ENCODE data around the gene PIK3AP1.
A peak's percentile ranks its signal among the peaks of the same experiment; 100 is the strongest.

PIK3AP1 gene

DNA sequence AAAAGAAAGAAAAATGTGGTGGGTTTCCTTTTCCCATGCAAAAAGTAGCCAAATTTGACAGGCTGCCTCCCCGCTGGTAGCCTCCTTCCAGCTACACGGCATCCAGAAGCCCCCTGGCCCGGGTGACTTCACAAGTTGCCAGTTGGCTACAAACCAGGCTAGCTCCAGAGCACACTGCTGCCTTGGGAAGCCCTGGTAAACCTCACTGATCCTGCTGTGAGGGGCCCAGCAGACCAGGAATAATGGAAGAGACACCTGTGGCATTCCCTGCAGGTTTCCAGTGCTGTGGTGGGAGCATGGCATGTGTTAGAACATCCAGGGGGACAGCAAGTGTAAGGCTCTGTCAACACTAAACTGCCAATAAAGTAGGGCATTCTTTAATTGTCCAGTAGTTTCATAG, 77.8 kb downstream of the PIK3AP1 start:
- DNase-seq (ENCODE audit: low spot score): no peak

DNA sequence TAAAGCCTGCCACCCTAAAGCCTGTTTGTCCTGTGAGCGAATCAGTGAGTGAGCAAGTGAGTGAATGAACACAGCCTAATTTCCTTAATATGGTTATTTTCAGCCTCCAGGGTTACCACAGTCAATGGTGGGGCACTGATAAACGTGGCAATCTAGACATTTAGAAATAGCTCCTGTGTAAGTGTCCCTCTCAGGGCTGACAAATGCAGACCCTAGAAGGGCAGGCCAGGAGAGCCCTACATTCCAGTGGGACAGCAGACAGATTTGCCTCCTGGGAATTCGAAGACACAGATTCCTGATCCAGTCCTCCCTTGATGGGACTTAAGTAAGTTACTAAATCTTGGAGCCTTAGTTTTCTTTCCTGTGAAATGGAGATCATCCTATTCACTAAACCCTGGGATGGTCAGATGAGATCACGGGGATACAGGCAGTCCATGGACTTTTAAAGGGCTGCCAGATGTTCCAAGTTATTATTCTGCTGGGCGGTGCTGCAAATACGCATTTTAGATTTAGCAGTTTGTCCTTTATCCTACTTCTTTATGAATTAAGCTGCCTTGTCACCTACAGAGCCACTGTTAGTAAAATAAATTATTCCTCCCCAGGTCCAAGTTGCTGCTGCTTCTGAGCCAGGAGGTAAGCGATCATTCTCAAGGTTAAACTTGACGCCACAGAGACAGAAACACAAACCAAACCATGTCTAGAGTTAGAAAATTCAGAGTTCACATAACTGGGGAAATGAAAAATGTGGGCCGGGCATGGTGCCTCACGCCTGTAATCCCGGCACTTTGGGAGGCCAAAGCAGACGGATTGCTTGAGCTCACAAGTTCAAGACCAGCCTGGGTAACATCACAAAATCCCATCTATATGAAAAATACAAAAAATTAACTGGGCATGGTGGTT, 78.7 kb downstream of the PIK3AP1 start:
- no peak for DNase-seq (ENCODE audit: low spot score)

- no peak for DNase-seq (ENCODE audit: low spot score)
These were observed 80.4 kb downstream of the PIK3AP1 start for GRCh38 chr10:96639899-96640298.

- DNase-seq (ENCODE audit: low spot score): no peak
These were observed 81.6 kb downstream of the PIK3AP1 start for GRCh38 chr10:96638696-96639095.

DNA sequence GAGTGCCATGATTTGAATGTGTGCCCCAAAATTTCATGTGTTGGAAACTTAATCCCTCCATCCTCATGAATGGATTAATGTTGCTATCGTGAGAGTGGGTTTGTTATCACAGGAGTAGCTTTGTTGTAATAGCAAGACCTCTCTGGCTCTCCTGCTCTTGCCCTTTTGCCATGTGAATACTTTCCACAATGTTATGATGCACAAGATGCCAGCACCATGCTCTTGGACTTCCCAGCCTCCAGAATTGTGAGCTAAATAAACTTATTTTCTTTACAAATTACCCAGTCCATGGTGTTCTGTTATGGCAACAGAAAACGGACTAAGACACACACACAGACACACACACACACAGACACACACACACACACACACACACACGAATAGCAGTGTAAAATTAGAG, 82.2 kb downstream of the PIK3AP1 start:
- DNase-seq (ENCODE audit: low spot score): no peak

DNA sequence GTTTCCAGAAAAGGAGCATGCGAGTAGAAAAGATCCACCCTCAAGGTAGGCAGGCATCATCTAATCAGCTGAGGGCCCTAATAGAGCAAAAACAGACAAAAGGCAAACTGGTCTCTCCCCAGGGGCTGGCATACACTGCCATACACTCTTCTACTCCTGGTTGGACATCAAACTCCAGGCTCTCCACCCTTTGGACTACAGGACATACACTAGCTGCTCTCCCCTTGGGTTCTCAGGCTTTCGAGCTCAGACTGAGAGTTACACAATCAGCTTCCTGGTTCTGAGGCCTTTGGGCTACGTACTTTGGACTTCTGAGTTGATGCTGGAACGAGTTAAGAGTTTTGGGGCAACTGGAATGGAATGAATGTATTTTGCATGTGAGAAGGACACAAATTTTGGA, 82.6 kb downstream of the PIK3AP1 start:
- no peak for DNase-seq (ENCODE audit: low spot score)

DNA sequence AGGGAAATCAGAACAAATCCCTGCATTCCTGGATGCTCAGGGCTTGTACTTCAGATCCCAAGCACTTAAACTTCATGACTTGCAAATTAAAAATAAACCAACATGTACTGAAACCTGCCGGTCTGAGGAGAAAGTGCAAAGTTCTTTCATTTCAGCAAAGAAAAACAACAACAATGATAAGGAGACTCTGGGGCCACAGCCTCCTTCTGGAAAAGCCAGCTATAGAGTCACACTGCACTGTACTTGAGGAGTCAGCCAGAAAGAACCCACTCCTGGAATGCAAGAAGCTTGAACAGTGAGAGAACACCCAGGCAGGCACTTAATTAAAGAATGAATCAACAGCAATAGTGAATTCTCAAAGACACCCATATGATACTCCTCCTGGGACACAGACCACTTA, 83.8 kb downstream of the PIK3AP1 start:
- no peak for DNase-seq (ENCODE audit: low spot score)

GRCh38 chr10:96632974-96633710, 87.2 kb downstream of the PIK3AP1 start:
- no peak for DNase-seq (ENCODE audit: low spot score)

GRCh38 chr10:96627292-96627691, 93.0 kb downstream of the PIK3AP1 start:
- no peak for DNase-seq (ENCODE audit: low spot score)

DNA sequence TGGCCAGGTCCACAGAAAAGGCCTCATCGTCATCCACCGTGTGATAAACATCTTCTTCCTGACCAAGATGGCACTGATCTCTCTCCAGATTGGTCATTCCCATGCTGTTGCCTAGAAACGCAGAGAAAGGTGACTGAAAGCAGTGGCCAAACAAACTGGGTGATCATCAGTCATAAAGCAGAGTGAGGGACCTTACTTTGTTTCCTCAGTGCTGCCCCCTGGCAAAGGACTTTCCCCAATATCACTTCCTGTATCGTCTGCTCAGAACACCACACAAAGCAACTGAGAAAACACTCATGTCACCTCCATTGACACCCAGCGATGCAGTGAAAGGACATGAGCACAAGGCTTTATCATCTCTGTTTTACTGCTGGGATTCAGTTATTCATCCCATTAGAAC, 93.5 kb downstream of the PIK3AP1 start:
- DNase-seq (ENCODE audit: low spot score): peak; percentile 48

- DNase-seq (ENCODE audit: low spot score): no peak
These were observed 95.1 kb downstream of the PIK3AP1 start for GRCh38 chr10:96625173-96625572.

DNA sequence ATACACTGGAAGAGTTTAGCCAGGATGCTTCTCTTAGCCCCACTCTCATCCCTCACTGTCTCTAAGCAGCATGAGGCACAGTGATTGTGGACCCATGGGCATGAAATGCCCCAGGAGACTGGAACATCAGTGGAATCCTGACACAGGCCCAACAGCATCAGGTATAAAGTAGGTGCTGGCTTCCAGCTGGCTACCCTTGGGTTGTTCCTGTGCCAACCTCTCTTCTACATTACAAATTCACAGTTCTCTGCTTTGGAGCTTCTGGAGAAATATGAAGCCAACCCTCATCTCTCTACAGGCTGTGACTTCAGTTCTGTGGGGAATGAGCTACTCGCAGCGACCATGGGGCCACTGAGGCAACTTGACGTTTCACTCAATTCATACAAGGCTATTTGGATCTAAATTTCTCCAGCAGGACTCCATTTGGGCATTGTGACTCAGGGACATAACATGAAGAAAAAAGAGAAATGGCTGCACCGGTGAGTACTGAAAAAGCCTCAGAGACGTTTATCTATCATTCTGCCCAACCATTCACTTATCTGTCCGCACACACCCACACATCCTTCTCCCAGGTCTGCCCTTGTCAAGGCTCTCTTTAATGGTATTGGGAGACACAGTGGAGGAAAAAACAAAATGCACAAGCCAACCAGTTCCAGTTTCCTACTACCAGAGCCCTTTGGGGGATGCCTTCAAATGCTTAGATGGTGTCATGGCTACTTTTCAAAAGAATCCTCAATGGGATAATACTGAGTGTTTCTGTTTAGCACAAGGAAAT, 98.1 kb downstream of the PIK3AP1 start:
- DNase-seq (ENCODE audit: low spot score): peak; percentile 85

- DNase-seq (ENCODE audit: low spot score): peak; percentile 83
These were observed 100.2 kb downstream of the PIK3AP1 start for GRCh38 chr10:96619796-96620773.

DNA sequence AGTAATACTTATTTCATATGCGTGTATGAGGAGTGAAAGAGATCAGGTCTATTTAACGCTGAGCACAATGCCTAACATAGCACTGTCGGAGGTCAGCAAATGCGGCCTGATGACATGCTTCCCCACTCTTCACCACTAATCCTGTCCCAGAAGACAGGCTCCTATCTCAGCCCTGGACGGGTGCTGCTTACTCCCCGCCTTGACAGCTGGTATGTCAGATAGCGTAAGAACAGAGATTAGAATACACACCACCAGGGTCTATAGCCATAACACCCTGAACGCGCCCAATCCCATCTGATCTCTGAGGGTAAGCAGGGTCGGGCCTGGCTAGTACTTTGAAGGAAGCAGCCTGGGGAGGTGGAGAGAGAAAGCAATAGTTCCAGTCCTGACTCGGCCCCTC, 101.2 kb downstream of the PIK3AP1 start:
- DNase-seq (ENCODE audit: low spot score): peak; percentile 95

DNA sequence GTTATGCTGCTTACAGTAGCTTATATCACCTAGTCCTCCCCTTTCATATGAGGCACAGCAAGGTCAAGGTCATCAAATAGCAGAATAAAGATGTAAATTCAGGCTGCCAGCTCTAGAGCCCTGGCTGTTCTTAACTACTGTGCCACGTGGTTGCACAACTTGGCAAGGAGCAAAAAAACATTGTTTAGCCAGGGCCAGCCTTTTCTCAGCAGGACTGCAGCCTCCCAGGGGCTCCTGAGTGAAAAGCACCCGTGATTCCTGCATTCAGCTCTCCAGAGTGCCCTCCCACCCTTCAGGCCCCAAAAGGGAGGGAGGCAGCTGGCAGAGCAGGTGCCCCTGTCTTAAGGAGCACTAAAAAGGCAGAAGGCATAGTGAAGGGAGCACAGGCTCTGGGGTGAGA, 101.7 kb downstream of the PIK3AP1 start:
- peak; percentile 84 for DNase-seq (ENCODE audit: low spot score)

GRCh38 chr10:96616961-96617360, 103.4 kb downstream of the PIK3AP1 start:
- no peak for DNase-seq (ENCODE audit: low spot score)

GRCh38 chr10:96614515-96614914, 105.8 kb downstream of the PIK3AP1 start:
- DNase-seq (ENCODE audit: low spot score): peak; percentile 92

- DNase-seq (ENCODE audit: low spot score): peak; percentile 56
These were observed 106.7 kb downstream of the PIK3AP1 start for GRCh38 chr10:96613576-96613975.

DNA sequence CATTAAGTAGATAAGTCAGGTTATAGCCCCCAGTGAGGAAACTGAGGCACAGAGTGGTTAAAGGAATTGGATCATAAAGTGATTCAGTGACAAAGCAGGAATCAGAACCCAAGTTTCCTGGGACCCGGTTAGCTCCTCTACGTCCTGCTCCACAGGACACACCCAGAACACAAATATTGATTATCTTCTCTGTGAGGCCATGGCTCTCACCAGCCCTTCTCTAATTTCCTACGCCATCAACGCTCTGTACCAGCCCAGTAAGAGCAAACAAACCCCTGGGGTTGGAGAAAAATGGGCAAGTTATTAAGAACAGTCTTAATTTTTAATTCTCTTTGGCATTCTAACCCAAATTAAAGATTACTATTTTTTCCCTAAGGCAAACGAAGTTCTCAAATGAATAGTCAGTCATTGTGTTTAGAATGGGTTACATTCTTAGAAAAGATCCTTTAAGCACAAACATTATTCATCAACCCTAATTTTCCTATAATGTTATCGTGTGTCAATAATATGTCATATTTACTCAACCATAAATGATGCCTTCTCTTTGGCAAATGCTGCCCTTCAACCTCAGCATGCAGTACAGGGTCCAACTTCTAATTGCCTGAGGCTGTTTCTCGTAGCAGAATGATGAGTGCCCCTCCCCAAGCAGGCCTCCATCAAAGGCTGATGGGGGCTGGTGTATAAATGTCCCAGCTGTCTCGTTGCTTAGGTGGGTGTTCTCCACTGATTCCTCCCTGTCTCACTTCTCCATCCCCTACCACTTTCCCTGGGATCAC, 108.1 kb downstream of the PIK3AP1 start:
- no peak for DNase-seq (ENCODE audit: low spot score)

DNA sequence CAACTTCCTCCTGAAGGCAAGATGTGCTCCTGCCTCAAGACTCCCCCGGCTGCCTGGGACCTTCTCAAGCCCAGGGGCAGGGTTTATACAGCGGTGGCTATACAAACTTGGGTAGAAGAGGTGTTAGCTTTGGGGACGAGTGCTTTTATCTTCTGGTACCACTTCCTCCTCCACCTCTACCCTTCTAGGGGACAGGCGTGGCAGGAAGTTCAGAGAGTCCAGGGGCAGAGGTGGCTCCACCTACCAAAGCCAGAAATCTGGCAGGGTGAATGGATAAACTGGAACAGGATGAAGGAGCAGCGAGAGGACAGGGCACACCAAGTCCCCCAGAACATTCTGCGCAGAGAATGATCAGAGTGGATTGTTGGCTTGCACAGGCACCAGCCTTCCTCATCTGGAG, 109.5 kb downstream of the PIK3AP1 start:
- DNase-seq (ENCODE audit: low spot score): no peak

DNA sequence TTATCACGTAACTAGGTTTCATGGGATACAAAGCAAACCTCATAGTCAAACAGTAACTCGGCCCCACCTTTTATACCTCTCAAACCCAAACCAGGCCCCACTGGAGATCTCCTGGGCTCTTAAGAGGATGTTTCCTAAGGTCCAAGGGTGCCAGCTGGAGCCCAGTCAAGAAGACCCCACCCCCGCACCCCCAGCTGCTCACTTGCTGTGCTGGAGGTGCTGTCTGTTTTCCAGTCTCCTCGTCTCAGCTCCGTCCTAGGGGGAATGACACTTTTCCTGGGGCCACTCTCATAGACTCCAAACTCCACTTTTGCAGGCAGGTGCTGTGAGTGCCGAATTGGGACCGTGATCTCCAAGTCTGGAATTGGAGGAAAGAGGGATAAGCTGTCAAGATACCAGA, 110.8 kb downstream of the PIK3AP1 start:
- no peak for DNase-seq (ENCODE audit: low spot score)

Data from hematopoietic multipotent progenitor cell treated with erythropoietin and hydrocortisone succinate and interleukin-3 and kit ligand, for 15 days (in vitro differentiated cells).